Measurements from ENCODE around the gene CAPNS1.

The CAPNS1 gene

GRCh38 chr19:36139473-36140303 lies at the start of gene CAPNS1:
Gene CAPNS1 (plus strand): TSS chr19:36140066. CDS start chr19:36141012, 946 bp downstream.
- DNase-seq = peak; percentile 93 to 95

DNA sequence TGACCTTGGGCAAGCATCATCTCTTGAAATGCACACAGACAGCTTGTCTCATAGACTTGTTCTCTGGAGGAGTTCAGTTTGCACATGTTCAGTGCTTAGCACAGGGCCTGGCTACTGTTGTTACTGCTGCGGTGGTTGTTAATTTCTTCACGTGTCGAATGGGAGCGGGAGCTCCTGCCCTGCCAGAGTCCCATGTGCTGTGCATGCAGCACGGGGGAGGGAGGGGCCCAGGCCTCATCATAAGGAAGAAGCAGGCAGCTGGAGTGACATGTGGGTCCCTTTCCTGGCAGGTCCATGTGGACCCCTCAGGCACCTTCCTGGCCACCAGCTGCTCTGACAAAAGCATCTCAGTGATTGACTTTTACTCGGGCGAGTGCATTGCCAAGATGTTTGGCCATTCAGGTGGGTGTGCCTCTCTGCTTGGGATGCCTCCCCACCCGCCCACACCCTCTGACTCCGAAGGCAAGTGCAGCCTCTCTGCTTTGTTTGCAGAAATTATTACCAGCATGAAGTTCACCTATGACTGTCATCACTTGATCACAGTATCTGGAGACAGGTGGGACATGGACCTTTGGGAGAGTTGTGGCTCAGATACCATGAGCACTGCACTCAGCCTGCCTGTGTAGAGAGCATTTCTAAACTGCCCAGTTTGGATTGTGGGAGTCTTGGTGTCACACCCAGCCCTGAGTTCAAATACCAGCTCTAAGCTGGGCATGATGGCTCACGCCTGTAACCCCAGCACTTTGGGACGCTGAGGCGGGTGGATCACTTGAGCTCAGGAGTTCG lies 48.8 kb upstream of the CAPNS1 start:
- DNase-seq = no peak

GRCh38 chr19:36092566-36092965 lies 47.3 kb upstream of the CAPNS1 start:
- no peak for DNase-seq

DNA sequence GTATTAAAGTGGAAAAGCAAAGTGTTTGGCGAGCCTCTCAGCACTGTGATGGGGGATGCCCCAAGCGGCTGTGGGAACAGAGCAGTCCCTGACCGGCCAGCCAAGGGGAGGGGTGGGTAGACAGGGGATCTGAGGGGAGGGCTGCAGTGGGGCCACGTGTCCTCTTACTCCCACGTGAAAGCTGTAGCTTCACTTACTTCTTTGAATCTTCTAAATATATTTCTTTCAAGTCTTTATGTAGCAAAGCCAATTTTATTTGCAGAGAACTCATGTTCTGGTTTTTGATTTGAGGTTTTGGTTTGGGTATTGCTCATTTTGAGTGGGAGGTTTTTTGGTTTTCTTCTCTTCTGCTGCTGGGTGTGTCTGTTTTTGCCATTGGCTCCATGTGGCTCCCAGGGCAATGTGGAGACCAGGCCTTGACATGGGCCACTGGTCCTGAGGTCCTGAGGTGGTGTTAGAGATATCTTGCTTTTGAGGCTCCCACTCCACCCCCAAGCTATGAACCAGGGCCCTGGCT lies 46.7 kb upstream of the CAPNS1 start:
- no peak for DNase-seq

- DNase-seq = no peak
Observed at GRCh38 chr19:36093687-36094086, 46.2 kb upstream of the CAPNS1 start.

DNA sequence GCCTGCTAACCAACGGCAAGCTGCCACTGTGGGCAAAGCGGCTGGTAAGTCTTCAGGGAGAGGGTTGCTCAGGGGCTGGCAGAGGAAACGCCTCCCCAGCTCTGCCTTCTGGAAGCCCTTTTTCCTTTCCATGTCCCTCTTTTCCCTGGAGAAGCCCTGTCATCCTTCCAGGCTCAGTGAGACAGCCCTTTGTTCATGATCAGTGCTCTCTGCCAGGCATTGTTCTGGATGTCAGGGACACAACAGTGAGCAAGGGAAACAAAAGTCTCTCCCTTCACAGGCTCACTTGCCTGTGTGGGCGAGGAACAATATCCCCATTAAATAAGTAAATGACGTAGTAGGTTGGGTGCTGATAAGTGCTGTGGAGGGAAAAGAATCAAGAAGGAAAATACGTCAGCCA lies 42.8 kb upstream of the CAPNS1 start:
- no peak for DNase-seq

GRCh38 chr19:36099166-36099785 lies 40.6 kb upstream of the CAPNS1 start:
- no peak for DNase-seq

GRCh38 chr19:36100476-36100875 lies 39.4 kb upstream of the CAPNS1 start:
- DNase-seq = no peak

DNA sequence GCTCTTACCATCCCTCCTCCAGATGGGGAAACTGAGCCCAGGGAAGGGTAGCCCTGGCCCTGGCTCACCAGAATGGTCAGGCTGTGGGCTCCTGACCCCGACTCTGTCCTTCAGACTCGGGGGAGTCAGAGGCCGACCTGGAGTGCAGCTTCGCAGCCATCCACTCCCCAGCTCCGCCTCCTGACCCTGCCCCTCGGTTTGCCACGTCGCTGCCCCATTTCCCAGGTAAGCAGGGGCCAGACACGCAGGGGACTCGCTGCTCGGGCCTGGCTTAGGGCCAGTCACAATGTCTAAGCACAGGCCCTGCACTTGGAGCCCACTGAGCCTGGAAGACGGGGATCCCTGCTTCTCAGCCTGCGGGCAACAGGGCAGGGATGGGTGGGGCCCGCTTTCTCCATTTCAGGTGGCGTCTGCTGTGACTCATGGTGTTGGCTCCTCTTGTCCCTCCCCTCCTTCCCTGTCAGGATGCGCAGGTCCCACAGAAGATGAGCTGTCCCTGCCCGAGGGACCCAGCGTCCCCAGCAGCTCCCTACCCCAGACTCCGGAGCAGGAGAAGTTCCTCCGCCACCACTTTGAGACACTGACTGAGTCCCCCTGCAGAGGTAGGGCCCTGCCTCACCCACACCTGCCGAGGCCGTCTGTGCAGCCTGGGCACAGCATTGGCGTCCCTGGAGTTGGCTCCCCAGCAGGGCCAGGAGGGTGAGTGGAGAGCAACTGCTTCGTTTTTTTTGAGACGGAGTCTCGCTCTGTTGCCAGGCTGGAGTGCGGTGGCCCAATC lies 38.1 kb upstream of the CAPNS1 start:
- no peak for DNase-seq

- no peak for DNase-seq
Observed at GRCh38 chr19:36103040-36103626, 36.7 kb upstream of the CAPNS1 start.

DNA sequence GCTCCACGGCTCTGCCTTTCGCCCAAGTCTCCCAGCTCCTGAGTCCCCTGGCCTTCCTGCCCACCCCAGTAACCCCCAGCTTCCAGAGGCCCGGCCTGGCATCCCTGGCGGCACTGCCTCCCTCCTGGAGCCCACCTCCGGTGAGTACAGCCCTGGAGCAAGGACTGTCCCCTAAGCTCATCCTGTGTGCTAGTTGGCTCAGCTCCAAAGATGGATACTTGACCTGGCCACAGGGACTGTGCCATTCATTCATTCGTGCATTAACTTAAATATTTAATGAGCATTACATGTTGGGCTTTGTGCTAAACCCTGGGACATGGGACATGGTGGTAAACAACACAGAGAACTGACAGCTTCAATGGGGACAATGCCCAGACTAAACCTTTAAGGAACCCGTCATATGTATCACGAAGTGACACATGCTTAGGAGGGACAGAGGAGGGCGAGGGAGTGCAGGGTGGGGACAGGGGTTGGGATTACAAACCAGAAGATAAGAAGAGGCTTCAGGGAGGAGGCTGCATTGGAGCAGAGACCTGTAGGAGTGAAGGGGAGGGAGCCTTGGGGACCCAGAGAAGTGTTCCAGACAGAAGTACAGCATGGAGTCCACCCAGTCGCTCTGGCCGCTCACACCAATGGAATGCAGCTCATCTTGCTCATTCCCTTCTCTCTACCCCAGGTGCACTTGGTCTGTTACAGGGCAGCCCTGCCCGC lies 35.9 kb upstream of the CAPNS1 start:
- no peak for DNase-seq

DNA sequence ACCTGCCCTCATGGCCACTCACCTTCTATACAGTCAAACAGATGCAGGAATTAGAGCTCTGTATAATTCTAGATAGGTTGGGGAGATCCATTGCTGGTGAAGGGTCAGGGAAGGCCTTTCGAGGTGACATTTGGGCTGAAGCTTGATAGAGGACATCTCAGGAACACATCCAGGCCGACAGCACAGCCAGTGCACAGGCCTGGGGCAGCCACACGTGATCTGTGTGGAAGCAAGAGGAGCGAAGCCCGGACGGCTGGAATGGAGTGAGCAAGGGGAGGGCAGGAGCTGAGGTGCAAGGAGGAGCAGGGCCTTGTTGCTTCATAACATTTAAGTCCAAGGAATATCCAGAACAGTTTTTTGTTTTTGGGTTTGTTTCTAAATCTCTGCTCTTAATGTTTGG lies 33.4 kb upstream of the CAPNS1 start:
- DNase-seq = no peak

GRCh38 chr19:36106991-36107390 lies 32.9 kb upstream of the CAPNS1 start:
- no peak for DNase-seq

DNA sequence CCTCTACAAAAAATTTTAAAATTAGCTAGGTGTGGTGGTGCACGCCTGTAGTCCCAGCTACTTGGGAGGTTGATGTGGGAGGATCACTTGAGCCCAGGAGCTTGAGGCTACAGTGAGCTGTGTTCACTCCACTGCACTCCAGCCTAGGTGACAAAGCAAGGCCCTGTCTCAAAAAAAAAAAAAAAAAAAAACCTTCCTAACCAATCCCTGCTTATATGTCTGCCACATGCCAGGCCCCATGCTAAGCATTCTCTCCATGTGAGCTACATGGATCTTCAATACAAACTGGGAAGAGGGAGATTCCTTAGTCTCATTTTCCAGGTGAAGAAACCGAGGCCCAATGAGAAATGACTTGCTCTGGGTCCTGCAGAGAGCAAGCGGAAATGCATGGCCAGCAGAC lies 31.2 kb upstream of the CAPNS1 start:
- DNase-seq = no peak

GRCh38 chr19:36110487-36111199 lies 29.2 kb upstream of the CAPNS1 start, which contains the start of gene OVOL3:
Gene OVOL3 (plus strand): TSS chr19:36111143. CDS start chr19:36111203, 60 bp downstream.
- no peak for DNase-seq

DNA sequence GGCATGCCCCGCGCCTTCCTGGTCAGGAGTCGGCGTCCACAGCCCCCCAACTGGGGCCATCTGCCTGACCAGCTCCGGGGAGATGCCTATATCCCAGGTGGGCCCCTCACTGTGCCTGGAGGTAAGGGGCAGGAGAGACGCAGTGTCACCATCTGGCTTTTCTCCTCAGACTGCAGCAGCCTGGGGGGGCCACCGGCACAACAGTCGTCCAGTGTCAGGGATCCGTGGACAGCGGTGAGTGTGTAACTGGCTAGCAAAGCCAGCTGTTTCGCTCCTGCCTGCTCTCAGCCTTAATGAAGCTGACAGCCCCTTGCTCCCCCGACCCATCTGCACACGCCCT lies 28.7 kb upstream of the CAPNS1 start:
- DNase-seq = no peak

GRCh38 chr19:36112678-36113077 lies 27.2 kb upstream of the CAPNS1 start:
- DNase-seq = no peak

- DNase-seq = no peak
Observed at GRCh38 chr19:36113425-36113824, 26.4 kb upstream of the CAPNS1 start.

- peak; percentile 17 to 36 for DNase-seq
Observed at GRCh38 chr19:36113894-36114720, 25.8 kb upstream of the CAPNS1 start.

Data from NCI-H2081 (cell line).